A549 (cell line): ENCODE data around the gene HECTD4. TPM values are rescaled to one million over a fixed set of nuclear protein-coding genes. Genes with fewer than 3 reads are reported as not detected.

Experiments
- ATAC-seq, 2 experiments: fragments of 200-7000 bp in 1 of 2; fragments of >200 bp in 1 of 2; cut with Nextera tagmentation in 1 of 2; cut with Tn5 transposase in 1 of 2; 3 replicates each; pipeline versions ENCODE4 v1.8.0 to v1.9.1; 2018 to 2020; ENCODE audit warnings: mild to moderate bottlenecking in 1 of 2, moderate library complexity in 1 of 2
- CTCF ChIA-PET: fragments of 300-600 bp; sonication (Branson Sonifier 250); formaldehyde crosslinking; extraction: SDS; loops from one replicate; lab custom pipeline; 2021; ENCODE audit warnings: antibody characterized with exemption, inconsistent platforms; lab: Yijun Ruan, JAX
- POLR2A ChIA-PET: fragments of 350-600 bp; formaldehyde crosslinking; extraction: SDS; loops from one replicate; lab custom pipeline; 2021; ENCODE audit warnings: antibody characterized with exemption, inconsistent platforms; lab: Yijun Ruan, JAX
- DNase-seq, 2 experiments: peaks; one replicate each; pipeline versions ENCODE4 v3.0.0 to v3.0.0-alpha.2; 2011 to 2016; ENCODE audit warnings: low read depth in 1 of 2, low spot score in 1 of 2
- FAIRE-seq: peaks from 2 replicates; lab custom pipeline; 2011; peaks lifted over from hg19 to GRCh38; lab: Jason Lieb, UNC
- H3K27ac ChIP-seq, 2 experiments: fragments of >200 bp; sonication (Bioruptor Twin); formaldehyde crosslinking; 3 replicates each; pipeline ENCODE4 v1.5.1; 2016 to 2017
- H3K4me1 ChIP-seq: fragments of >200 bp; sonication (Bioruptor Twin); formaldehyde crosslinking; 3 replicates; pipeline ENCODE4 v1.6.1; 2016
- H3K4me2 ChIP-seq: fragments of >200 bp; sonication (Bioruptor Twin); formaldehyde crosslinking; 3 replicates; pipeline ENCODE4 v1.6.1; 2016
- H3K4me3 ChIP-seq: fragments of >200 bp; sonication (Bioruptor Twin); formaldehyde crosslinking; 3 replicates; pipeline ENCODE4 v1.5.1; 2016
- H3K9me3 ChIP-seq: fragments of >200 bp; sonication (Bioruptor Twin); formaldehyde crosslinking; 3 replicates; pipeline ENCODE4 v1.6.1; 2016
- ATOH8 ChIP-seq: fragments of 250-450 bp; sonication (Bioruptor Pico); IDR thresholded peaks from 2 replicates; pipeline ENCODE4 v1.5.0; 2020; ENCODE audit warnings: low read depth, mild to moderate bottlenecking, moderate library complexity
- BCL3 ChIP-seq: fragments of >200 bp; sonication (Bioruptor Twin); formaldehyde crosslinking; IDR thresholded peaks from 3 replicates; pipeline ENCODE4 v1.6.1; 2016
- BHLHE40 ChIP-seq: IDR thresholded peaks from 2 replicates; pipeline ENCODE4 v1.6.1; 2012; ENCODE audit warnings: low read depth, low read length, inconsistent platforms
- CBX8 ChIP-seq: fragments of 200-600 bp; sonication (generic); IDR thresholded peaks from 2 replicates; pipeline ENCODE4 v1.6.1; 2016
- CTCF ChIP-seq: fragments of >200 bp; sonication (Bioruptor Twin); formaldehyde crosslinking; IDR thresholded peaks from 3 replicates; pipeline ENCODE4 v1.5.1; 2016
- EHMT2 ChIP-seq: fragments of 200-600 bp; sonication (generic); IDR thresholded peaks from 2 replicates; pipeline ENCODE4 v1.6.1; 2016; ENCODE audit warnings: antibody characterized with exemption, low read depth, mild to moderate bottlenecking, moderate library complexity
- EP300 ChIP-seq, 2 experiments: fragments of >200 bp; sonication (Bioruptor Twin); formaldehyde crosslinking; IDR thresholded peaks; 2 replicates in 1 of 2; 3 replicates in 1 of 2; pipeline ENCODE4 v1.6.1; 2016 to 2017
- ESRRA ChIP-seq: fragments of 150-350 bp; IDR thresholded peaks from 2 replicates; pipeline ENCODE4 v1.6.1; 2014; ENCODE audit warnings: mild to moderate bottlenecking, low read length, borderline replicate concordance
- FOSB ChIP-seq: fragments of 250-450 bp; sonication (Bioruptor Pico); IDR thresholded peaks from 2 replicates; pipeline ENCODE4 v1.5.0; 2020; ENCODE audit warnings: mild to moderate bottlenecking, moderate library complexity
- FOSL2 ChIP-seq, 2 experiments: fragments of 450-650 bp in 1 of 2; fragments of >200 bp in 1 of 2; sonication (Bioruptor Twin) in 1 of 2; formaldehyde crosslinking; IDR thresholded peaks; 2 replicates each; pipeline versions ENCODE4 v1.5.0 to v1.6.1; 2016 to 2020; ENCODE audit warnings: mild to moderate bottlenecking in 1 of 2, moderate library complexity in 1 of 2
- FOXS1 ChIP-seq: fragments of 250-450 bp; sonication (Bioruptor Pico); IDR thresholded peaks from 2 replicates; pipeline ENCODE4 v1.5.0; 2020; ENCODE audit warnings: mild to moderate bottlenecking, moderate library complexity
- GATA3 ChIP-seq: IDR thresholded peaks from 2 replicates; pipeline ENCODE4 v1.6.1; 2012; ENCODE audit warnings: borderline replicate concordance
- HDAC2 ChIP-seq: fragments of 200-600 bp; sonication (generic); IDR thresholded peaks from 2 replicates; pipeline ENCODE4 v1.6.1; 2016
- HES2 ChIP-seq: fragments of >200 bp; sonication (Bioruptor Twin); formaldehyde crosslinking; IDR thresholded peaks from 2 replicates; pipeline ENCODE4 v1.6.1; 2016
- JUNB ChIP-seq: fragments of >200 bp; sonication (Bioruptor Twin); formaldehyde crosslinking; IDR thresholded peaks from 2 replicates; pipeline ENCODE4 v1.6.1; 2016
- KDM5A ChIP-seq: fragments of 200-600 bp; sonication (generic); IDR thresholded peaks from 2 replicates; pipeline ENCODE4 v1.6.1; 2016; ENCODE audit warnings: antibody characterized with exemption, mild to moderate bottlenecking
- MAZ ChIP-seq: fragments of 150-350 bp; IDR thresholded peaks from 2 replicates; pipeline ENCODE4 v1.6.1; 2014; ENCODE audit warnings: antibody characterized with exemption, low read depth, low read length, borderline replicate concordance
- MYC ChIP-seq: IDR thresholded peaks from 2 replicates; pipeline ENCODE4 v1.6.1; 2012; ENCODE audit warnings: mild to moderate bottlenecking, inconsistent platforms, low read length, improper control_type of control experiment, borderline replicate concordance
- NR3C1 ChIP-seq: fragments of >200 bp; sonication (Bioruptor Twin); formaldehyde crosslinking; IDR thresholded peaks from 3 replicates; pipeline ENCODE4 v1.6.1; 2017
- PHF8 ChIP-seq: fragments of 200-600 bp; sonication (generic); IDR thresholded peaks from 2 replicates; pipeline ENCODE4 v1.6.1; 2016; ENCODE audit warnings: low read depth, mild to moderate bottlenecking, antibody characterized with exemption, moderate library complexity, borderline replicate concordance
- RAD21 ChIP-seq, 2 experiments: fragments of >200 bp in 1 of 2; sonication (Bioruptor Twin) in 1 of 2; formaldehyde crosslinking in 1 of 2; IDR thresholded peaks in 1 of 2; conservative IDR thresholded peaks in 1 of 2; 2 replicates in 1 of 2; 3 replicates in 1 of 2; pipeline ENCODE4 v1.6.1; 2012 to 2018; ENCODE audit warnings: inconsistent platforms in 1 of 2
- RCOR1 ChIP-seq: fragments of 150-350 bp; IDR thresholded peaks from 2 replicates; pipeline ENCODE4 v1.6.1; 2014; ENCODE audit warnings: antibody characterized with exemption, low read length, low read depth
- REST ChIP-seq: fragments of 200-600 bp; sonication (generic); IDR thresholded peaks from 2 replicates; pipeline ENCODE4 v1.6.1; 2016; ENCODE audit warnings: antibody characterized with exemption, mild to moderate bottlenecking, moderate library complexity
- RNF2 ChIP-seq: fragments of 200-600 bp; sonication (generic); IDR thresholded peaks from 2 replicates; pipeline ENCODE4 v1.6.1; 2016; ENCODE audit warnings: low read depth, mild to moderate bottlenecking, antibody characterized with exemption, moderate library complexity, borderline replicate concordance
- SMC3 ChIP-seq: fragments of >200 bp; sonication (Bioruptor Twin); formaldehyde crosslinking; IDR thresholded peaks from 3 replicates; pipeline ENCODE4 v1.6.1; 2018; ENCODE audit warnings: inconsistent platforms
- SREBF2 ChIP-seq: fragments of 450-650 bp; IDR thresholded peaks from 2 replicates; pipeline ENCODE4 v1.6.1; 2014; ENCODE audit warnings: mild to moderate bottlenecking, moderate library complexity
- ZC3H11A ChIP-seq: fragments of 450-650 bp; IDR thresholded peaks from 2 replicates; pipeline ENCODE4 v1.6.1; 2014; ENCODE audit warnings: antibody characterized with exemption, mild to moderate bottlenecking
- ZFP36 ChIP-seq: fragments of 450-650 bp; IDR thresholded peaks from 2 replicates; pipeline ENCODE4 v1.6.1; 2014; ENCODE audit warnings: borderline replicate concordance; ENCODE audit not compliant: partially characterized antibody
- WGBS: methylation state at CpG from one replicate; pipeline ENCODE4 v1.1.6; 2017; ENCODE audit errors: missing lambda C conversion rate; 5-methylcytosine and 5-hydroxymethylcytosine counted together
- polyA plus RNA-seq, 4 experiments: library from polyadenylated mRNA; depleted of rRNA in 3 of 4; stranded (reverse); fragments of >200 nt; fragmentation: RNase III in 1 of 4; extraction: RNeasy Plus Mini Kit Qiagen cat#74134 plus additional on column Dnase treatment in 1 of 4; gene quantifications; 2 replicates in 3 of 4; 3 replicates in 1 of 4; pipeline ENCODE4 v1.2.3, GENCODE V29; 2011 to 2017

Gene HECTD4
- polyA plus RNA-seq, 2 of the 4 experiments (the other 2 are of a cell fraction) = 9.9 to 14.7 TPM

GRCh38 chr12:112288638-112289037 lies 93.6 kb downstream of the HECTD4 start:
- Histone ChIP-seq H3K4me3 (no peak overlapping the region), H3K9me3 (peaks cover 11% of the 10 kb centered on the region), H3K4me2 (no peak overlapping the region), H3K4me1 (no peaks in the 10 kb centered on the region)
- no peak for FAIRE-seq
- 92% methylated on average over 1 of the region's 1 CpG for WGBS
- ChIA-PET POLR2A (no interaction called here), CTCF (interaction anchor here (1.5 to 2.4 kb wide), 2 partner anchors 10 to 31 kb away, joined by 3 to 7 read pairs; no protein-coding TSS in a partner anchor)
- no peak for ATAC-seq
- TF ChIP-seq NR3C1 = no peak
- TF ChIP-seq MAZ = no peak
- TF ChIP-seq BCL3 = no peak
- no peak for TF ChIP-seq FOSL2 (IDR thresholded peaks at IDR 0.05)
- no peak for TF ChIP-seq FOSL2 (CRISPR knock-in tag; IDR thresholded peaks at IDR 0.05)
- no peak for TF ChIP-seq EHMT2
- TF ChIP-seq RAD21 (conservative IDR thresholded peaks at IDR 0.05 in 1 of 2, IDR thresholded peaks at IDR 0.05 in 1 of 2) = no peak
- TF ChIP-seq SREBF2 = no peak
- no peak for TF ChIP-seq ESRRA
- no peak for TF ChIP-seq RCOR1
- TF ChIP-seq KDM5A = no peak
- no peak for TF ChIP-seq GATA3
- TF ChIP-seq HDAC2 = no peak
- no peak for TF ChIP-seq HES2
- no peak for TF ChIP-seq MYC
- TF ChIP-seq BHLHE40 = no peak
- no peak for TF ChIP-seq ATOH8
- TF ChIP-seq, all 56 proteins: peak for 0
- H3K27ac ChIP-seq = no peak overlapping the region
- no peak for DNase-seq

- Histone ChIP-seq H3K4me3 (no peak overlapping the region), H3K9me3 (peaks cover 11% of the 10 kb centered on the region), H3K4me1 (no peaks in the 10 kb centered on the region), H3K27ac (no peak overlapping the region), H3K4me2 (no peak overlapping the region)
- FAIRE-seq = no peak
- CTCF ChIA-PET = no interaction called here
- DNase-seq = no peak
- POLR2A ChIA-PET = no interaction called here
- 82% methylated on average over 5 of the region's 5 CpGs for WGBS
- ATAC-seq = no peak
- no peak for TF ChIP-seq FOSB
- no peak for TF ChIP-seq SREBF2
- no peak for TF ChIP-seq EP300 (IDR thresholded peaks at IDR 0.05)
- no peak for TF ChIP-seq REST
- no peak for TF ChIP-seq CBX8
- no peak for TF ChIP-seq FOXS1 (CRISPR knock-in tag)
- TF ChIP-seq JUNB = no peak
- TF ChIP-seq BCL3 = no peak
- TF ChIP-seq RNF2 = no peak
- no peak for TF ChIP-seq ZC3H11A
- no peak for TF ChIP-seq ZFP36
- no peak for TF ChIP-seq PHF8
- TF ChIP-seq RCOR1 = no peak
- TF ChIP-seq HES2 = no peak
- no peak for TF ChIP-seq SMC3
- TF ChIP-seq CTCF = no peak
These were observed 96.4 kb downstream of the HECTD4 start for GRCh38 chr12:112285600-112286401.
